HCT116 (cell line): ENCODE data around the gene SCN2A. TPM values are rescaled to one million over a fixed set of nuclear protein-coding genes. Genes with fewer than 3 reads are reported as not detected.

Experiments used
- ATAC-seq: fragments of 200-7000 bp; cut with Tn5 transposase; 2 replicates; pipeline ENCODE4 v1.9.1; 2020; ENCODE audit warnings: mild to moderate bottlenecking, moderate library complexity
- BruUV-seq: library from RNA; stranded (reverse); fragments of 400-500 nt; replicated peaks from 2 replicates; lab custom pipeline; 2021; lab: Mats Ljungman, UMichigan
- CTCF ChIA-PET: fragments of 300-600 bp; sonication (Branson Sonifier 250); formaldehyde crosslinking; loops from one replicate; lab custom pipeline; 2021; ENCODE audit warnings: antibody characterized with exemption; lab: Charles Lee
- POLR2A ChIA-PET: fragments of 300-600, 350-600 bp; sonication (Branson Sonifier 250); formaldehyde crosslinking; loops from one replicate; lab custom pipeline; 2021; ENCODE audit warnings: antibody characterized with exemption; lab: Charles Lee
- RAD21 ChIA-PET, 2 experiments: fragments of 300-600 bp; sonication (Branson Sonifier 250); formaldehyde crosslinking; loops; one replicate each; lab custom pipeline; 2023; ENCODE audit warnings: low total read pairs in 2 of 2; ENCODE audit not compliant: uncharacterized antibody in 2 of 2, unreplicated experiment in 2 of 2, low non-redundant PET in 1 of 2; lab: Charles Lee
- DNase-seq: peaks from one replicate; pipeline ENCODE4 v3.0.0-alpha.2; 2010; ENCODE audit warnings: low read depth, low spot score
- H2AFZ ChIP-seq: fragments of 200-600 bp; shearing (Covaris generic), sonication (generic); 2 replicates; pipeline ENCODE4 v1.6.1; 2017; ENCODE audit warnings: low read depth, mixed run types, mixed read lengths, antibody characterized with exemption, low read length; ENCODE audit not compliant: poor library complexity, severe bottlenecking
- H3K27ac ChIP-seq: 2 replicates; pipeline ENCODE4 v1.5.1; 2012; ENCODE audit warnings: low read depth, low read length
- H3K27me3 ChIP-seq: fragments of 200-600 bp; sonication (generic); 2 replicates; pipeline ENCODE4 v1.6.1; 2016; ENCODE audit warnings: mixed run types, low read length, mixed read lengths; ENCODE audit not compliant: insufficient read depth
- H3K36me3 ChIP-seq, 2 experiments: fragments of 200-500 bp in 1 of 2; fragments of 200-600 bp in 1 of 2; sonication (Bioruptor generic) in 1 of 2; sonication (generic) in 1 of 2; 2 replicates each; pipeline versions ENCODE4 v1.5.1 to v1.6.1; 2014 to 2016; ENCODE audit warnings: low read length in 2 of 2, inconsistent platforms in 1 of 2, mixed read lengths in 1 of 2, mixed run types in 1 of 2; ENCODE audit not compliant: insufficient read depth in 2 of 2, control insufficient read depth in 1 of 2
- H3K4me1 ChIP-seq, 2 experiments: fragments of 200-600 bp in 1 of 2; sonication (generic) in 1 of 2; 2 replicates each; pipeline versions ENCODE4 v1.5.1 to v1.6.1; 2012 to 2017; ENCODE audit warnings: low read length in 2 of 2, inconsistent platforms in 1 of 2, mild to moderate bottlenecking in 1 of 2, mixed read lengths in 1 of 2, mixed run types in 1 of 2, moderate library complexity in 1 of 2; ENCODE audit not compliant: insufficient read depth in 2 of 2, control insufficient read depth in 1 of 2
- H3K4me2 ChIP-seq: fragments of 200-600 bp; sonication (generic); 2 replicates; pipeline ENCODE4 v1.6.1; 2017; ENCODE audit warnings: mixed run types, low read length, mixed read lengths
- H3K4me3 ChIP-seq, 2 experiments: fragments of 200-600 bp in 1 of 2; sonication (generic) in 1 of 2; replicated peaks in 1 of 2; 2 replicates each; pipeline ENCODE4 v1.5.1; 2011 to 2016; ENCODE audit warnings: low read length in 2 of 2, control low read depth in 1 of 2, low read depth in 1 of 2, mild to moderate bottlenecking in 1 of 2, mixed read lengths in 1 of 2, mixed run types in 1 of 2
- H3K79me2 ChIP-seq: fragments of 200-600 bp; sonication (generic); 2 replicates; pipeline ENCODE4 v1.6.1; 2017; ENCODE audit warnings: mild to moderate bottlenecking, mixed run types, low read length, moderate library complexity, mixed read lengths; ENCODE audit not compliant: insufficient read depth
- H3K9ac ChIP-seq: fragments of 200-600 bp; sonication (generic); 2 replicates; pipeline ENCODE4 v1.6.1; 2016; ENCODE audit warnings: low read length, mixed read lengths
- H3K9me2 ChIP-seq: fragments of 200-600 bp; sonication (generic), shearing (Covaris generic); 2 replicates; pipeline ENCODE4 v1.6.1; 2017; ENCODE audit warnings: mixed run types, mild to moderate bottlenecking, moderate library complexity; ENCODE audit not compliant: insufficient read depth
- H3K9me3 ChIP-seq, 2 experiments: fragments of 200-500 bp in 1 of 2; fragments of 200-600 bp in 1 of 2; sonication (Bioruptor generic) in 1 of 2; sonication (generic) in 1 of 2; 2 replicates each; pipeline ENCODE4 v1.6.1; 2014 to 2017; ENCODE audit warnings: low read length in 2 of 2, mixed read lengths in 2 of 2, inconsistent platforms in 1 of 2, low read depth in 1 of 2, mild to moderate bottlenecking in 1 of 2, mixed run types in 1 of 2, moderate library complexity in 1 of 2; ENCODE audit not compliant: control insufficient read depth in 1 of 2, insufficient read depth in 1 of 2
- H4K20me1 ChIP-seq: fragments of 200-600 bp; sonication (generic), shearing (Covaris generic); 2 replicates; pipeline ENCODE4 v1.6.1; 2017; ENCODE audit warnings: mixed run types, mild to moderate bottlenecking, moderate library complexity; ENCODE audit not compliant: insufficient read depth
- EZH2 ChIP-seq: fragments of 200-600 bp; sonication (generic); IDR thresholded peaks from 2 replicates; pipeline ENCODE4 v1.6.1; 2017; ENCODE audit warnings: antibody characterized with exemption, mixed run types
- FOSL1 ChIP-seq: IDR thresholded peaks from 2 replicates; pipeline ENCODE4 v1.6.1; 2012; ENCODE audit warnings: low read depth
- JUND ChIP-seq: IDR thresholded peaks from 2 replicates; pipeline ENCODE4 v1.6.1; 2012
- POLR2AphosphoS5 ChIP-seq: IDR thresholded peaks from 2 replicates; pipeline ENCODE4 v1.6.1; 2011; ENCODE audit warnings: mild to moderate bottlenecking, low read depth, low read length, moderate library complexity
- RAD21 ChIP-seq: IDR thresholded peaks from 2 replicates; pipeline ENCODE4 v1.6.1; 2012; ENCODE audit warnings: low read depth, mild to moderate bottlenecking
- SIN3A ChIP-seq: IDR thresholded peaks from 2 replicates; pipeline ENCODE4 v1.6.1; 2012; ENCODE audit warnings: low read depth
- SP1 ChIP-seq: IDR thresholded peaks from 2 replicates; pipeline ENCODE4 v1.6.1; 2012; ENCODE audit warnings: low read depth
- YY1 ChIP-seq: IDR thresholded peaks from 2 replicates; pipeline ENCODE4 v1.6.1; 2011; ENCODE audit warnings: low read length, low read depth, moderate library complexity, mild to moderate bottlenecking; ENCODE audit not compliant: insufficient replicate concordance; ENCODE audit errors: extremely low read depth
- ZFX ChIP-seq: fragments of 450-650 bp; IDR thresholded peaks from 2 replicates; pipeline ENCODE4 v1.6.1; 2017
- intact Hi-C: fragments of 100-400 bp; cut with micrococcal nuclease; formaldehyde crosslinking; loops from 2 replicates; pipeline ENCODE4 v1.10.0; 2022
- total RNA-seq: library from RNA; stranded (reverse); gene quantifications from one replicate; pipeline ENCODE4 v1.2.1, GENCODE V29; 2021; ENCODE audit not compliant: unreplicated experiment
- TF ChIP-seq, protein P1 (sequence below): IDR thresholded peaks from 2 replicates; pipeline ENCODE4 v1.6.1; 2012; ENCODE audit warnings: low read depth
- TF ChIP-seq, protein P2 (sequence below): IDR thresholded peaks from 2 replicates; pipeline ENCODE4 v1.6.1; 2012

SCN2A gene
- total RNA-seq, 1 experiment from 2014 or later: 0.25 TPM

DNA sequence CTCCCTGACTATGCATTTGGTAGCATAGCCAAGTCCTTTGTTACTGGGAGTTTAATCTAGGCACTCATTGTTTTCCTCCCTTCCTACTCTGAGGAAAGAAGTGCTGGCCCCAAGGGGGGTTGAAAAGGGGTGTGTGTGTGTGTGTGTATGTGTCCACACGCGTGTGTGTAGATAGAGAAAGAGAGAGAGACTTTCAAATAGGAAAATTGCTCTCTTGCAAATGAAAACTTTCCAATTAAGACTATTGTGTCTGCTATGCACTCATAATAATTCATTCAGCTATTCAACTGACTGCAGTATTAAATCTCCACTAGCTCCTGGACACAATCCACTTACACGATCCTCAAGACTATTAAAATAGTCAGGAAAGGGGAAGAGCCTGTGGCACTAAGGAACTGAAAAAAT, 137.4 kb downstream of the SCN2A start:
- RAD21 ChIA-PET: no interaction called here
- H3K4me2 ChIP-seq: no peak overlapping the region
- H3K27me3 ChIP-seq: 0 out of 2 replicates have a peak, but pooled peaks cover 7% of the 10 kb centered on the region
- no peak overlapping the region for H3K4me3 ChIP-seq
- no peak for ATAC-seq
- H3K9ac ChIP-seq: no peak overlapping the region
- TF ChIP-seq EZH2 (no peak), SP1 (no peak), FOSL1 (no peak), POLR2AphosphoS5 (no peak), YY1 (no peak), SIN3A (no peak), RAD21 (no peak), ZFX (no peak), JUND (no peak)
- TF ChIP-seq, protein P1, sequence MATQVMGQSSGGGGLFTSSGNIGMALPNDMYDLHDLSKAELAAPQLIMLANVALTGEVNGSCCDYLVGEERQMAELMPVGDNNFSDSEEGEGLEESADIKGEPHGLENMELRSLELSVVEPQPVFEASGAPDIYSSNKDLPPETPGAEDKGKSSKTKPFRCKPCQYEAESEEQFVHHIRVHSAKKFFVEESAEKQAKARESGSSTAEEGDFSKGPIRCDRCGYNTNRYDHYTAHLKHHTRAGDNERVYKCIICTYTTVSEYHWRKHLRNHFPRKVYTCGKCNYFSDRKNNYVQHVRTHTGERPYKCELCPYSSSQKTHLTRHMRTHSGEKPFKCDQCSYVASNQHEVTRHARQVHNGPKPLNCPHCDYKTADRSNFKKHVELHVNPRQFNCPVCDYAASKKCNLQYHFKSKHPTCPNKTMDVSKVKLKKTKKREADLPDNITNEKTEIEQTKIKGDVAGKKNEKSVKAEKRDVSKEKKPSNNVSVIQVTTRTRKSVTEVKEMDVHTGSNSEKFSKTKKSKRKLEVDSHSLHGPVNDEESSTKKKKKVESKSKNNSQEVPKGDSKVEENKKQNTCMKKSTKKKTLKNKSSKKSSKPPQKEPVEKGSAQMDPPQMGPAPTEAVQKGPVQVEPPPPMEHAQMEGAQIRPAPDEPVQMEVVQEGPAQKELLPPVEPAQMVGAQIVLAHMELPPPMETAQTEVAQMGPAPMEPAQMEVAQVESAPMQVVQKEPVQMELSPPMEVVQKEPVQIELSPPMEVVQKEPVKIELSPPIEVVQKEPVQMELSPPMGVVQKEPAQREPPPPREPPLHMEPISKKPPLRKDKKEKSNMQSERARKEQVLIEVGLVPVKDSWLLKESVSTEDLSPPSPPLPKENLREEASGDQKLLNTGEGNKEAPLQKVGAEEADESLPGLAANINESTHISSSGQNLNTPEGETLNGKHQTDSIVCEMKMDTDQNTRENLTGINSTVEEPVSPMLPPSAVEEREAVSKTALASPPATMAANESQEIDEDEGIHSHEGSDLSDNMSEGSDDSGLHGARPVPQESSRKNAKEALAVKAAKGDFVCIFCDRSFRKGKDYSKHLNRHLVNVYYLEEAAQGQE: no peak
- TF ChIP-seq, protein P2, sequence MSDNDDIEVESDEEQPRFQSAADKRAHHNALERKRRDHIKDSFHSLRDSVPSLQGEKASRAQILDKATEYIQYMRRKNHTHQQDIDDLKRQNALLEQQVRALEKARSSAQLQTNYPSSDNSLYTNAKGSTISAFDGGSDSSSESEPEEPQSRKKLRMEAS: no peak
- H3K79me2 ChIP-seq: no peaks in the 10 kb centered on the region
- intact Hi-C loops: no loop called here
- no peak overlapping the region for H2AFZ ChIP-seq
- POLR2A ChIA-PET: no interaction called here
- no peaks in the 10 kb centered on the region for H4K20me1 ChIP-seq
- H3K4me1 ChIP-seq: no peaks in the 10 kb centered on the region
- no TSS peak for BruUV-seq
- no peaks in the 10 kb centered on the region for H3K9me2 ChIP-seq
- DNase-seq: no peak
- no peaks in the 10 kb centered on the region for H3K36me3 ChIP-seq
- no peak overlapping the region for H3K27ac ChIP-seq
- H3K9me3 ChIP-seq: no peaks in the 10 kb centered on the region
- CTCF ChIA-PET: no interaction called here
